Measurements from ENCODE around the gene KREMEN1.

KREMEN1 gene

DNA sequence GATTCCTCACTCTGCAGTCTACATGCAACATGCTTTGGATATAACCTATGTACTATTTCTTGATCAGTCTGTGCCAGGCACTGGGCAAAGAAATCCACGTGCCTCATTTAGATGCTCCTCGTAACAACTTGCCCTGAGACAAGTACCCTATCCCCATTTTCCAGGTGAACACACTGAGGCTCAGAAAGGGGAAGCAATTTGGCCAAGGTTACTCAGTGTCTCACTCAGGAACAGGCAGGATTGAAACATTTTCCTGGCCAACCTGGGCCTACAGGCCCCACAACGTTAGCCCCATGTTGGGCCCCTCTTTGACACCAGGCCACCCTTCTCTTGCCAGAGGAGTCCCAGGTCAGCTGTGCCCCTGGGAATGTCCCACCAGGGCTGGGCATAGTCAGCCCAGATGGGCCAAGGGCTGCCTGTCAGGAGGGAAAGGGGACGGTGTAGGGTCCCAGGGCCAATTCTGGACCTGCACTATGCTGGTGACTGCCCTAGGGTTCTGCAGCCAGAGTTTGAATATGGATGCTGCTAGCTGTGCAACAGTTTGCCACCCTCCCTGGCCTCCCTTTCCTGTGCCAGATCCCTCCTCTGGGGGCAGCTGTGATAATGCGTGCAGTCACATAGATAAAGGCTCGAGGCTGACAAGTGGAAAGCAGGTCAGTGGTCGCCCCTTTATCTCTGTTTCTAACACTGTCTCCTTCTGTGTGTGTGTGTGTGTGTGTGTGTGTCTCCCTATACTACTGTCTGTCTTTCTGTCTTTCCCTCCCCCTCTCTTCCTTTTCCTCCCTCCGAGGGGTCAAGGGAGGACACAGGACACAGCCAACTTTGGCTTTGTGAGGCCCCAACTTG, 122.5 kb downstream of the KREMEN1 start:
- DNase-seq = no peak

DNA sequence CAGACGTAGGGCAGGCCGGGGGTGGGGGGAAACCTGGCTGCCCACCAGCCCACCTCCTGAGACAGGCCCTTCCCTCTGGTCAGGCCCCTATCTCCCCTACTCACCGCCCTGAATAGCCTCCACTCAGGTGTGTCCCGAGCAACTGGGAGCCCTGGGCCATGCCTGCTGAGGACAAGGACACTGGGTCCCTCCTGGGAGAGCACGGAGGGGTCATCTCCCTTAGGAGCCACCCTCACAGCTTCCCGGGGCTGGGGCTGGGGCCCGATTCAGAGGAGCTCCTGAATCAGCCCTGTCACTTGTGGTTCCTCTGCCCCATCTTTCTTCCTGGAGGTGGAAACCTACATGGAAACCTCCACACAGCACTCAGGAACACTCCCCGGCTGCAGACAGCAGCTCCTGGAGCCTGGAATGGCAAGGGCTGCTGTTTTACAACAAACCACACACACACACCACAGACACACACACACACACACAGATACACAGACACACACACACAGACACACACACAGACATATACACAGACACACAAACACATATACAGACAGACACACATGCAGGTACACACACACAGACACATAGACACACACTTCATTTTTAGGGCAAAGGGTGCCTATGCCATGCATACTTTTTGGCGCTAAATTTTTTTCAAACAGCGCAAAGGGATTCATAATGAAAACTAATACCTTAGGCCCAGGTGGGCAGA, 123.3 kb downstream of the KREMEN1 start:
- no peak for DNase-seq

DNA sequence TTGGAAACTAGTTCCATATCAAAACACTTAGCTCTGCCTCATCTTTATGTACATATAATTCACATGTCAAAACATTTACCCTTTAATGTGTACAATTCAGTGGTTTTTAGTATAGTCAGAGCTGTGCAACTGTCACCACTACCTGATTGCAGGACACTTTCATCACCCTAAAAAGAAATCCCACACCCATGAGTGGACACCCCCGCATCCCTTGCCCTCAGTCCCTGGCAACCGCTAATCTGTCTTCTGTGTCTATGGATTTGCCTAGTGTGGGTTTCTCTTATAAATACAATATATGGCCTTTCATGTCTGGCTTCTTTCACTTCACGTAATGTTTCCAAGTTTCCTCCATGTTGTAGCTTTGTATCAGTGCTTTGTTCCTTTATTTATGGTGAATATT, 124.3 kb downstream of the KREMEN1 start:
- DNase-seq = no peak

DNA sequence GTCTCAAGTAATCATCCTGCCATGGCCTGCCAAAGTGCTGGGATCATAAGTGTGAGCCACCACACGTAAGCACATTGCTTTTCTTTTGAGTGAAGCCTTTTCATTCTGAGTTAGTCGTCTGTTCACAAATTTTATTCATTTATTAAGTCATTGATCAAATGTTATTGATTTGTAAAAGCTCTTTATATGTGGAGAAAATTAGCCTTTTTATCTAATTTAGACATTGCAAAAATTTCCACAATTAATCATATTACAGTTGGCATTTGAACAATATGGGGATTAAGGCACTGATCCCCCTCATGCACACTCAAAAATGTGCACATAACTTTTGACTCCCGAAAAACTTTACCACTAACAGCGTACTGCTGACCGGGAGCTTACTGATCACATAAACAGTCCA, 125.4 kb downstream of the KREMEN1 start:
- DNase-seq = no peak

DNA sequence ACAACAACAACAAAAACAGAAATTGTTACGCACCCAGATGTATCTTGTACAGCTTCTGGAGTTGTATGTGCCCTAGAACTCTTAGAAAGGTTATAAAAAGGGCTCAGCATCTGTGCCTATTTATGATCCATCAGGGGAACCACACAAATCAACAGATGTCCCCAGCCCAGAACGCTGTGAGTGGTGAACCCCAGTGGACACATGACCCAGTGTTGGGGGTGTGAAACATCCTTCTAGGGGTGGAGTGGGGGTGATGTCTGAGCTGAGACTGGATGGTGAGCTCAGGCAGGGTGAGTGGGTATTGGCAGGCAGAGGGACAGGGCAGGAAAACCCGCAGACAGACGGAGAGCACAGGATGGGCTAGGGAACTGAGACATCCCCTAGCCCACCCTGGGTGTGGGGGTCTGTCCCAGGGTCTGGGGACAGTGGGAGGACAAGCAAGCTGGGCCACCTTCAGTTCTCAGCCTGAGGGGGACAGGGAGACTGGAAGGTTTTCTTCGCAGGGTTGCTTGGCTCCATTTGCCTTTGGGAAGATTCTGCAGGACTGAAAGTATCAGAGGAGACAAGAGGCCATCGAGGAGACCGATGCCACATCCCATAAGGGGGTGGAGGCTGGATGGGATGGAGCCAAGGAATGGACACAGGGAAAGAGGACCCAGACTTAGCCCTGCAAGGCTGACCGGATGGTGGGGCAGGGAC, 127.0 kb downstream of the KREMEN1 start:
- DNase-seq = no peak

DNA sequence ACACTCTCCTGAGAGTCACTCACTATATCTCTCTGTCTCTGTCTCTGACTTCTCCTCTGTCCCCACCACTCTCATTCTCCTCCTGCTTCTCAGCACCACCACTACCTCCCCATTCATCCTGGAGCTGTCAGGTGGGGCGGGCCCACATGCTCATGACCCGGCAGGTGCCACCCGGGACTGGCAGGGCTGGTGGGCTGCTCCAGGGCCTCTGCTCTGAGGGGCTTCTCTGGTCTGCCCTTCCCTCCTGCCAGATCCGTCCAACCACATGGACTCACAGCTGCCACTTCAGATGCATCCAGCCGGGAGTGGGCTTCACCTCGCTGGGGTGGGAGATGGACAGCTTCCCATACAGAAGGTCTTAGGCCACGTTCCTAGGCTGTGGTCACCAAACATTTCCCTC, 128.1 kb downstream of the KREMEN1 start:
- no peak for DNase-seq

DNA sequence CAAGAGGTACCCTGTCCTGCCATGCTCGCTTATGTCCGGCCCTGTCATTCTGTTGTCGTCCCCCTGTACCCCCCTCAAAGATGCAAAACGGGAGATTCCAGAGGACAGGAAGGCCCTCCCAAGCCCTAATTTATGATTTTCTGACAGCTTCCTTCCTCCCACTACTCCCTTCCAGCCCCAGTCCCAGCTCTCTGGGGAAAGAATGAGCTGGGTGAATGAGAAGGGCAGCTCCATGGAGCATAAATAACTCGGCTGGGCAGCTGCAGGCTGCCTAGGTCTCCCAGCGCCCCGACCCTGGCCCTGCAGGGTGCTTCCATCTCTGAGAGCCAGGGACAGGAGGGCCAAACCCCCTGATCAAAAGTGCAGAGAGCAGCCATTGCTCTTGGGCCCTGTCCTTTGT, 128.9 kb downstream of the KREMEN1 start:
- no peak for DNase-seq

DNA sequence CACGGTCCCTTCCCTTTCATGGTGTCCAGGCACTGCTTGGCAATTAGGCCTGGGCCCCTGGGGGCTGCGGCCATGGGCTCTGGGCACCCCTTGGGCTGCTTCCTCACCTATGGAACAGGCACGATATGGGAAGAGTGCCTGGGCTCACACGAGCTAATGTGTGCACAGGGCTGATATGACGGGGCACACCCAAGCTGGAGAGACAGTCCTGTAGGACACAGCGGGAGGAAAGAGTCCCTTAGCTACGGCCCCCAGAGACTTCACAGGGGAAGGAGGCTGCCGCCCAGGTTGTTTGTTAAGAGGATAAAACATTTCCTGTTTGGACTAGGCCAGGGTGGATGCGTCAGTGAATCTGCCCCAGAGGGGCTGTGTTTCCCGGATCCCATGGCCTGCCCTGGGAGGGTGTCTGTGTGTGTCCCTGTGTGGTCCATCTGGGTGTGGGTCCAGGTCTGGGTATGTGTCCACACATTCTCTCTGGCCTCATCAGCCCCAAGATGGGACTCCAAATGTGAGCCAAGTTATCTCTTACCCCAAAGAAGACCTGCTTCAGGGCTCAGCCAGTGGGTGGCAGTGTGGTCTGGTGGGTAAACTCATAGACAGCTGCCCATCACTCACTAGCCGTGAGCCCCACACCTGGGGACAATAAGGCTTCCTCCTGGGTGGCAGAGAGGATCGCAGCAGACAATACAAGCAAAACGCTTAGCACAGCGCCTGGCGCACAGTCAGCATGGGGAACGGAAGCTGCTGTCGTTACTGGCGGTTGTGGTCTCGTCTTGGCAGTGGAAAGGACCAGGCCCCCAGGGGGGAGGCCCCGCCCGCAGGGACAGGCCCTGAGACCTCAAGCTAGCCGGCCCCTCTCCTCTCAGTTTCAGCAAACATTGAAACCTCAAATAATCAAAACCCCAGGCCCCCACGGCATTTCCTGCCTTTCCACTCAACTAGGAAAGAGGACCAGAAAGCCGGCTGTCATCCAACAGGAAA, 129.7 kb downstream of the KREMEN1 start:
- DNase-seq = no peak

DNA sequence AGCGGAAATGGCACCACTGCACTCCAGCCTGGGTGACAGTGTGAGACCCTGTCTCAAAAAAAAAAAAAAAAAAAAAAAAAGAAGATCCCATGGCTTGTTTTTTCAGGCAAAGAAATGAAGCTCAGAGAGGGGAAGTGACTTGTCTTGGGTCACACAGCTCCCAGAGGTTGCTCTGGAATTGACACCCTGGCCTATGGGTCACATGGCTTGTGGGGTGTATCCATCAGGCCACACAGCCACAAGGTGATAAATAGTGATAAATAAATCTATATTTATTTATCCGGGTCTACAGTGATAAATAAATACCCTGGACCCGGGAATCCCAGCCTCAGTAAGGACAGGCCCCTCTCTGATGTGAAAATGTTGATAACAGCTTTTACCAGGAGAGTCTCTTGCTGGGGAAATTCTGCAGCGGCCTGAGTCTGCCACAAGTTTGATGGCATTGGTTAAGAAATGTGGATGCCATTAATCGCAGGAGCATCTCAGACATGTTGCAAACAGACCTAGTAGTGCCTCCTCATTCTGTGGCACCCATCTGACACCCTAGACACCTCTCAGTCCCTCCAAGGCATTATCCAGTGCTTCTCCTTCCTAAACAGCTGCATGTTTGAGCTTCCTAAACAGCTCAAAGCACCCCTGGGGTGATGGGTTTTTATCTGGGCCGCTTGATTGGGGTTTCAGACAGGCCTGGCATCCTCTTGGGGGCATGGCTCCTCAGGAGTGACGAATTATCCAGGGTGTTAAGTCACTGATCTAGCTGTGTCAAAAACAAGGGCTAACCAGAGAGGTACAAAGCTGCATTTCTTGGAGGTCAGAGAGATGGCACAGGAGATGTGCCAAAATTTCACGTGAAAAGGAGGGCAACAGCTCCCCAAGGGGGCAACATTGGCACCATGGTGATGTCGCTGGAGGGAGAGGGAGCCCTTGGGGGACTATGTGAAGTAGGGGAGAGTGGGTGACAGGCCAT, 130.9 kb downstream of the KREMEN1 start:
- DNase-seq = no peak

DNA sequence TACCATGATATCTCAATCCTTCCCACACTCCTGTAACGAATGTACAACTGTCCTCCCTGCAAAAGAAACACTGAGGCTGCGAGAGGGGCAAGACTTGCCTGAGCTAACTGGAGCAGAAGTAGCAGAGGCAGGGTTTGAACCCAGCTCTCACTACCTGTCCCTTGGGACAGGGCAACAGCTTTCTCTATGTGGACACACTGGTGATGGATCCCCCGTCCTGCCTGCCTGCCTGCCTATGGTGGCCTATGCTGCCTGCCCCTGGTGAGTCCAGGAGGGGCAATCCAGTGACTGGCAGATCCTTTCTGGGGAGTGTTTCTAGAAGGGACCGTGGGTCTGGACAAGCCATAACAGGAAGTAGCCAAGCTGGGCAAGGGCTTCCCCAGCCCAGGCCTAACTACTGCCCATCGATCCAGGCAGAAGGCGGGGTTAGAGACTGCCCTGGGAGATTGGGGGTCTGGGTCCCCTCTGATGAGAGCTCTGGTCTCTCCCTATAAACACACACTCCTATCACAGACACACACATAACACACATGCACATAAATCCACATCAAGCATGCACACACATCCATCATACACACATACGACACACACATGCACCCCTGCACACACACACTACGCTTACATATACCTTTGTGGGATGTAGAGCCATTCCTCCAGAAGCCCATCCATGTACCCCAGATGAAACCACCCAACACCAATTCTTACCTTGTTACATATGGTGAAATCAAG, 131.8 kb downstream of the KREMEN1 start:
- DNase-seq = no peak

DNA sequence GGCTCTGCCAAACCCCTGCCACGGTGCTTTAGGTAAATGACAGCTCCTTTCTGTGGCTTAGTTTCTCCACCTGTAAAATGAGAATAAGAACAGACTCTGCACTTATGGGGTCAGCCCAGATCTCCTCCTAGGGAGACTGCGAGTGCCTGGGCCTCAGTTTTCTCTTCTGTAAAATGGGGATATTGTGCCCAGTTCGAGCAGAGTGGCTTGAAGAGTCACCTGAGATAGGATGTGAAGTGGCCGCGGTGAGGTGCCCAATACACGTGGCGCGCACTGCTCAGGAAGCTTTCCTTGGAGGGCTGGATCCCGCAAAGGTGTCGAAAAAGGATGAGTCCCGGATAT, 132.4 kb downstream of the KREMEN1 start:
- no peak for DNase-seq

DNA sequence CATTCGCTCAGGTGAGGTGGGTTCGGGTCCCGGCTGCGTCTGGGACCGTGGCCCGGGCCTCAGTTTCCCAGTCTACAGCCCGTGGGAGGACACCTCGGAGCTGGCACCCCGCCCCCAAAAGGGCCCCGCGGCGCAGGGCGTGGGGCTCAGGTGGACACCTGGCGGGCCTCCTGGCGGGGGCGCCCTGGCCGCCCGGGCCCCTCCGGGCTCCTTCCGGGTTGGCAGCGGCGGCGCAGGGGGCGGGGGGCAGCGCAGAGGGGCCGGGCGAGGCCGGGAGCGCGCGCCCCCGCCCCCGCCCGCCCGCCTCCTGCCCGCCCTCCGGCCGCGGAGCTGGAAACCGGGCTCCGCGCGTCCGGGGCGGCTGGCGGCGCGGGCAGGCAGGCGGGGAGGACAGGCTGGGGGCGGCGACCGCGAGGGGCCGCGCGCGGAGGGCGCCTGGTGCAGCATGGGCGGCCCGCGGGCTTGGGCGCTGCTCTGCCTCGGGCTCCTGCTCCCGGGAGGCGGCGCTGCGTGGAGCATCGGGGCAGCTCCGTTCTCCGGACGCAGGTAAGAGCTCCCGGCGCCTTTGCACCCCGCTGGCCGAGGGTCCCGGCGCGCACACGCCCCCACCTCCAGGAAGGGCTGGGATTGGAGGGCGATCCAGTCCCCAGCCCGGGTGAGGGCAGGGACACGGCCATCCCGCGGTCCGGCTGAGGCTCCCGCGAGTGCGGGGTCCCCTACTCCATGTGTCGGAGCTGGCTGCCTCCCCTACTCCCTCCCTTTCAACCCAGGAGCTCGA, 132.9 kb downstream of the KREMEN1 start, which contains the start of gene EMID1:
Gene EMID1, plus strand, starts transcription at position 303 of the 778 bp plus-strand sequence. Its CDS starts 143 bp downstream, at position 446.
- DNase-seq = no peak

DNA sequence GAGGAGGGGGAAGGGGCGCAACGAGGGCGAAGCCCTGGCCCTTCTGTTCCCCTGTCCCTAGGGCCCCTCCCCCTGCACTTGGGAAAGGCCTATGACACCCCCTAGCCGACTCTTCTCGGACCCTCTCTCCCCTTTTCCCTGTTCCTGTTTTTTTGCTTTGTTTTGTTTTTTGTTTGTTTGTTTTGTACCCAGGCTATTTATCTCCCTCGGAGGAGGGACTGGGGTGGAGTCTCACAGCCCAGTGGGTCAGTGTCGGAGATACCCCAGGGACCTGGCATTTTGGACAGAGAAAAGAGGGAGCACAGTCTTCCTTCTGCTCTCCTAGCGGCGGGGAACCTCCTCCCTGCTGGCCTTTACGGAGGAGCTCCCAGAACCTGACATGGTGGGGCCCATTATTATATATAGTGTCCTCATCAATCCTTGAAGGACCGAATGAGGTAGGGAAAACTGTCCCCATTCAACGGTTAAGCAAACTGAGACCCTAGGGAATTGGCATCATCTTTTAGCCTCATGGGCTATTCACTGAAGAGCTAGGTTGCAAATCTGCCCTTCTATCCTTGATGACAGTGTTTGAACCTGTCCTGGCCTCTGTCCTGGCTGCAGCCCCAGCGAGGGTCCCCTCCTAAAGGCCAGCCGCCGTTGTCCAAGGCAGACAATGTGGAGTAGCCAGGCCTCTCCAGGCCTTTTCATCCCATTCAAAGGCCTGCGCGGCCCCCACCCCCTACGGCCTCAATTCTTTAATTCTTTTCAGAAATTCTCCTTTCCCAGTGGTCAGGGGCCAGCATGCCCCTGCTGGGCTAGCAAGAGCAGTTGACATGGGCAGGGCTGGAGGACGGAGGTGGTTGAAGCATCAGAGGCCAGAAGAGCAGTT, 133.8 kb downstream of the KREMEN1 start:
- DNase-seq = no peak

DNA sequence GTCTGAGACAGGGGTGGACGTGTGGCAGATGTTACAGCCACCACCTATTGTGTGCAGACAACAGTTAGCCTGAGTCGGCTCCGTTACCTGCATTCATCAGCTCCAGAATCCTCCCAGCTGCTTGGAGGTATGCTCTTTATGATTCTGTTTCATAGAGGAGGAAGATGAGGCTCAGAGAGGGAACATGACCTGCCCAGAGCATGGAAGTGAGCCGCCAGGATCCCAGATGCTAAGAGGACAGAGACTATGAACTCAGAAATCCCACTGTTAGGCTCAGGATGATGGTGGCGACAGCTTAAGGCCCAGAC, 134.4 kb downstream of the KREMEN1 start:
- no peak for DNase-seq

DNA sequence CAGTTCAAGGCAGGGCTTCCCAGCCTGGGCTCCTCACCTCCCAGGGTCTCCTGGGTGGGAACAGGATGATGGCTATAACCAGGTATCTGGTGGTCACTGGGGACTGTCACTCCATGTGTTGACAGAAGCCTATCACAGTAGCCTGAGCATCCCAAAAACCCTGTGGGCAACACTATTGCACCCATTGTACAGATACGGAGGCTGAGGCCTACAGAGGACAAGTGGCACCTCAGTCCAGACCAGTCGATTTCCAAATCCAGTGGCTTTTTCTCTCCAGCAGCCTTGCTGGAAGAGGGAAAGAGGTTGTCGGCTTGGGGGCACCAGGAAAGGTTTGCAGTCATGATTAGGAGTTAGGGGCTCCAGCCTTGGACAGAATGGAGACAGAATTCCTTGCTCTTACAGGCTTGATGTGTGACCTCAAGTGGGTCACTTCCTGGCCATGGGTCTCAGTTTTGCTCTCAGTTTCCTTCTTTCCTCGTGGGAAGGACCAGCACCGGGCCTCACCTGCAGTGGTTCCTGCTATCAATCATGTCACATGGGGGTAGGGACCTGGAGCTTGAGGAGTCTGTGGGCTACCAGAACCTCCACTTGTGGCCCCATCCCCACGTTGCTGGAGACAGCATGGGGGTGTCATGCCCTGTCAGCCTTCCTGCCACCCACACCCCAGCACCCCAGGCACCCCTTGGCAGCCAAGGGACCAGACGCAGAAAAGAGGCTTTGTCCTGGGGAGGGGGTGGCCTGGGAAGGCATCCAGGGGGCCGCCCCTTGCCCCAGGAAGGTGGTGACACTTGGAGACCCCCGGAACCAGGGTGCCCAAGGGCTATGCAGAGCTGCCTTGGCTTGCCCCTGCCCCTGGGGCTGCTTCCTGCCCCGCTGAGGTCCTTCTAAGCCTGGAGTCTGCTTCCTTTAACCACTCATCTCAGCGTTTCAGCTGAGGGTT, 135.0 kb downstream of the KREMEN1 start:
- no peak for DNase-seq

DNA sequence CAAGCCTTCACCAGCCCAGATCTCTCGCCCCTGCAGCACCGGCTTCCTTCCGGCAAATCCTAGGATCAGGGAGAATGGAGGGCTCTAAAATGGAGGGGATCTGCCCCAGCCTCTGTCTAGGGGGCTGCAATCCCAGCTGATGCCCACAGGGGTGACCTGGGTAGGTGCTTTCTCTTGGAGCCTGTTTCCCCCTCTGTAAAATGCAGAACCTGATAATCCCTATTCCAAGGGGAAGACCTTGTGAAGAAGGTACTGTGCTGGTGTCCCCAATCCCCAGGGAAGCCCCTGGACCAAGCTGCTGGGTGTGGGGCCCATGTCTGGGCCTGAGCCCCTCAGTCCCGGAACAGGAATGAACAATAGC, 135.6 kb downstream of the KREMEN1 start:
- DNase-seq = no peak

DNA sequence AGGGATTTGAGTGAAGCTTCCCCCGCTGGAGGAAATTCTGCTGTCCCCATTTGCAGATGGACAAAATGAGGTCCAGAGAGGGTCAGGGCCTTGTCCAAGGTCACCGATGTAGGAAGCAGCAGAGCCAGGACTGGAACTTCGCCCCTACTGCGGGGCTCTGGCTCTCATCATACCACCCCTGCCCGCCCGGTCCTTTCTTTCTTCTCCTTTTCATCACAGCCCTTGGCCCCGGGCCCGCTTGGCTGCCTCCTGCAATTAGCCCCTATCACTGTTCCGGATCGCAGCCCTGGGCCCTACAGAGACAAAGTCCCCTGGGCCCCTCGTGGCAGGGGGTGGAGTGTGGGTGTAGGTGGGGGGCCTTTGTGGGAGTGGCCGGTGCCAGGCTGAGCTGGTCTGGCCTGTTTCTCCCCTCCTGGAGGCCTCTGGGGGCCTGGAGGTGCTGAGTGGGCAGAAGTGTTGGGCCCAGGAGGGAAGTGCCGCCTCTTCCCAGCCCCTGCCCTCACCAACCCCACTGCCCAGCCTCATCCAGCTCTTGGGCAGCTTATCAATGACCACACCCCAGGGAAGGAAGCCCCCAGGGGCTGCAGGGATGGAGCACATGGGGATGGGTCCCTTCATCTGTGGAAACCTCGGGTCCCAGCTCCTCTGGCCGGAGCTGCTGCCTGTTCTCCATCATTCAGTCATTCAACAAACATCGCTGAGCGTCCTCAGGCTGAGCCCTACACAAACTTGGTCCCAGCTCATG, 136.2 kb downstream of the KREMEN1 start:
- DNase-seq = no peak
